SU-DHL-6 (cell line): ENCODE data around the gene LDLRAD3.

ENCODE experiments used
- EZH2phosphoT487 ChIP-seq: fragments of 200-600 bp; sonication (generic), shearing (Covaris generic); conservative IDR thresholded peaks from 2 replicates; pipeline ENCODE4 v1.6.1; 2018; ENCODE audit warnings: mild to moderate bottlenecking, antibody characterized with exemption, low read length, moderate library complexity, mixed read lengths
- TF ChIP-seq, protein P1 (sequence below): fragments of 200-600 bp; sonication (generic); IDR thresholded peaks from one replicate; pipeline ENCODE4 v1.5.1; 2017; ENCODE audit warnings: antibody characterized with exemption, mild to moderate bottlenecking, low read length, moderate library complexity; ENCODE audit not compliant: insufficient read depth, poor library complexity, severe bottlenecking

DNA sequence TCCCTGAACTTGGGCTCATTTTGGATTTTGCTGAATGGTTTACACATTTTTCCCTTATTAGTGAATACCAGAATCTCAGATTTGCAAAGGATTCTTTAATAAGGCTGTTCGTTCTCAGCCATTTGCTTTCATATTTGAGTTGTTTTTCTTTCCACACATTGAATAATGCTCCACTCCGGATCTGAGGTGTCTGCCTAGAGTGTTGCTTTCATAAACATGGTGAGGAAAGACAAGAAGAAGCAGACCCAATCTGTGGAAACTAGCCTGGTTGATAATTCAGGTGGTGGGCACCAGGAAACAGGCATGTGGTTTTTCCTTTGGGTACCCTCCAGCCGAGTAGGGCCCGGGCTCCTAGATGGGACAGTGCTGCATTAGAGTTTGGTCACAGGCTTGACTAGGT lies 35.0 kb downstream of the LDLRAD3 start:
- TF ChIP-seq, protein P1, sequence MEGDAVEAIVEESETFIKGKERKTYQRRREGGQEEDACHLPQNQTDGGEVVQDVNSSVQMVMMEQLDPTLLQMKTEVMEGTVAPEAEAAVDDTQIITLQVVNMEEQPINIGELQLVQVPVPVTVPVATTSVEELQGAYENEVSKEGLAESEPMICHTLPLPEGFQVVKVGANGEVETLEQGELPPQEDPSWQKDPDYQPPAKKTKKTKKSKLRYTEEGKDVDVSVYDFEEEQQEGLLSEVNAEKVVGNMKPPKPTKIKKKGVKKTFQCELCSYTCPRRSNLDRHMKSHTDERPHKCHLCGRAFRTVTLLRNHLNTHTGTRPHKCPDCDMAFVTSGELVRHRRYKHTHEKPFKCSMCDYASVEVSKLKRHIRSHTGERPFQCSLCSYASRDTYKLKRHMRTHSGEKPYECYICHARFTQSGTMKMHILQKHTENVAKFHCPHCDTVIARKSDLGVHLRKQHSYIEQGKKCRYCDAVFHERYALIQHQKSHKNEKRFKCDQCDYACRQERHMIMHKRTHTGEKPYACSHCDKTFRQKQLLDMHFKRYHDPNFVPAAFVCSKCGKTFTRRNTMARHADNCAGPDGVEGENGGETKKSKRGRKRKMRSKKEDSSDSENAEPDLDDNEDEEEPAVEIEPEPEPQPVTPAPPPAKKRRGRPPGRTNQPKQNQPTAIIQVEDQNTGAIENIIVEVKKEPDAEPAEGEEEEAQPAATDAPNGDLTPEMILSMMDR, result no peak
- TF ChIP-seq EZH2phosphoT487, result no peak
